ENCODE results near the gene PCF11.

- TF ChIP-seq POLR2AphosphoS5 (IDR thresholded peaks at IDR 0.05; ENCODE audit: low read depth, low read length), result no peak
- TF ChIP-seq REST (IDR thresholded peaks at IDR 0.05; ENCODE audit: insufficient read depth in 1 of 2, low read depth in 2 of 2, low read length in 2 of 2), result no peak
- no peak for TF ChIP-seq TAF1 (IDR thresholded peaks at IDR 0.05; ENCODE audit: borderline replicate concordance, insufficient read depth, low read length)
- TF ChIP-seq SIN3A (IDR thresholded peaks at IDR 0.05; ENCODE audit: borderline replicate concordance, insufficient read depth, low read length), result no peak
- no peak for TF ChIP-seq FOXP2 (optimal IDR thresholded peaks at IDR 0.05; ENCODE audit: borderline replicate concordance, extremely low read depth, extremely low read length, insufficient read depth)
These were observed 34.2 kb upstream of the PCF11 start for GRCh38 chr11:83122766-83123165.

Measured in PFSK-1 (cell line).